Measurements from ENCODE around the gene SHKBP1. TPM values are rescaled to one million over a fixed set of nuclear protein-coding genes. Genes with fewer than 3 reads are reported as not detected.

SHKBP1 gene
- polyA plus RNA-seq, 3 donors = 234 to 324 (median 284) TPM

GRCh38 chr19:40630571-40631160 is 54.0 kb downstream of the SHKBP1 start:
- Histone ChIP-seq H4K20me1 (ENCODE audit: insufficient read depth, low read length) (no peaks in the 10 kb centered on the region), H3K27me3 (ENCODE audit: control insufficient read depth in 2 of 2, insufficient read depth in 2 of 2, low read length in 2 of 2) (peaks cover 0 to 5% of the 10 kb centered on the region in 2 donors), H3K9ac (ENCODE audit: insufficient read depth, low read length, poor library complexity, severe bottlenecking) (no peak overlapping the region), H3K27ac (ENCODE audit: low read depth in 1 of 2, low read length in 2 of 2) (no peak overlapping the region), H2AFZ (ENCODE audit: insufficient read depth, low read depth, low read length, poor library complexity, severe bottlenecking) (no peak overlapping the region), H3K9me3 (replicated peaks in 1 of 2; ENCODE audit: control insufficient read depth in 1 of 2, insufficient read depth in 1 of 2, low read length in 2 of 2) (no peaks in the 10 kb centered on the region), H3K4me3 (replicated peaks in 1 of 3; ENCODE audit: low read depth in 2 of 3, low read length in 3 of 3) (no peak overlapping the region), H3K79me2 (ENCODE audit: insufficient read depth, low read length) (no peaks in the 10 kb centered on the region), H3K4me2 (replicated peaks; ENCODE audit: extremely low read depth, low read length, poor library complexity, severe bottlenecking) (no peak overlapping the region), H3K4me1 (ENCODE audit: control insufficient read depth in 1 of 2, insufficient read depth in 2 of 2, low read length in 2 of 2) (peaks cover 0 to 4% of the 10 kb centered on the region in 2 donors), H3K36me3 (replicated peaks in 1 of 2; ENCODE audit: control insufficient read depth in 1 of 2, insufficient read depth in 2 of 2, low read length in 2 of 2) (peaks cover 0 to 2% of the 10 kb centered on the region in 2 donors)
- WGBS (ENCODE audit: insufficient coverage) = 100% methylated on average over 3 of the region's 16 CpGs
- peaks cover 0 to 2% (median 0%) of the 10 kb centered on the region in 7 donors for H3K9me3 Mint-ChIP-seq
- peaks cover 4% of the 10 kb centered on the region for H3K4me1 Mint-ChIP-seq
- H3K27ac Mint-ChIP-seq = peak overlapping the region in 2 of 7 donors; percentile 41 to 46
- H3K27me3 Mint-ChIP-seq (ENCODE audit: low read depth in 3 of 3) = peaks cover 5 to 17% (median 10%) of the 10 kb centered on the region in 3 donors
- TF ChIP-seq CTCF (IDR thresholded peaks at IDR 0.05) = no peak
- H3K4me3 Mint-ChIP-seq = no peak overlapping the region
- H3K36me3 Mint-ChIP-seq = peaks cover 11 to 14% of the 10 kb centered on the region in 2 donors
- intact Hi-C loops (cut with micrococcal nuclease) = loop anchor here (5.0 kb wide), 2 partner anchors 88 to 323 kb away; no protein-coding TSS in a partner anchor
- DNase-seq = no peak

DNA sequence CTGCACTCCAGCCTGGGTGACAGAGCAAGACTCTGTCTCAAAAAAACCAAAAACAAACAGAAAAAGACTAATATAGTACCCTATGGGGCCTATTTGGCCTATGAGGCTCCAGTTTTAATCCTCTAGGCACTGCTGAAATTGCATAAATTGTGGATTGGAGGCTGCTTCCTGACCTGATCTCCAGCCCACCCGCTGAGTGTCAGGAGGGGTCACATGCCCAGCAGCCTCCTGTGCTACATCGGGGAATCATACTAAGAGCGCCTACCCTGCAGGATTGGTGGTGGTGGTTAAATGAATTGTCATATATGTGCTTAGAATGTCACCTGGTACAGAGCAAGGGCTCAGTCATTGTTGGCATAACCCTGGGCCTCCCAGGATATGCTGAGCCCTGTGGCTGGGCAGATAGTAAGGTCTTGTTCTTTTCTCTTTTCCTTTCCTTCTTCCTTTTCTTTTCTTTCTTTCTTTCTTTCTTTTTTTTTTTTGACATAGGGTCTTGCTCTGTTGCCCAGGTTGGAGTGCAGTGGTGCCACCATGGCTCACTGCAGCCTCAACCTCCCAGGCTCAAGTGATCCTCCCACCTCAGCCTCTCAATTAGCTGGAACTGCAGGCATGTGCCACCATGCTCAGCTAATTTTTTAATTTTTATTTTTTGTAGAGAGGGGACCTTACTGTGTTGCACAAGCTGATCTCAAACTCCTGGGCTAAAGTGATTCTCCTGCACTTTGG is 55.8 kb downstream of the SHKBP1 start:
- Histone ChIP-seq H3K4me1 (ENCODE audit: control insufficient read depth in 1 of 2, insufficient read depth in 2 of 2, low read length in 2 of 2) (peaks cover 0 to 4% of the 10 kb centered on the region in 2 donors), H3K9ac (ENCODE audit: insufficient read depth, low read length, poor library complexity, severe bottlenecking) (no peak overlapping the region), H3K4me2 (replicated peaks; ENCODE audit: extremely low read depth, low read length, poor library complexity, severe bottlenecking) (no peak overlapping the region), H4K20me1 (ENCODE audit: insufficient read depth, low read length) (no peaks in the 10 kb centered on the region), H3K4me3 (replicated peaks in 1 of 3; ENCODE audit: low read depth in 2 of 3, low read length in 3 of 3) (no peak overlapping the region), H2AFZ (ENCODE audit: insufficient read depth, low read depth, low read length, poor library complexity, severe bottlenecking) (no peak overlapping the region), H3K36me3 (replicated peaks in 1 of 2; ENCODE audit: control insufficient read depth in 1 of 2, insufficient read depth in 2 of 2, low read length in 2 of 2) (no peaks in the 10 kb centered on the region), H3K79me2 (ENCODE audit: insufficient read depth, low read length) (no peaks in the 10 kb centered on the region), H3K27ac (ENCODE audit: low read depth in 1 of 2, low read length in 2 of 2) (no peak overlapping the region), H3K9me3 (replicated peaks in 1 of 2; ENCODE audit: control insufficient read depth in 1 of 2, insufficient read depth in 1 of 2, low read length in 2 of 2) (no peaks in the 10 kb centered on the region), H3K27me3 (ENCODE audit: control insufficient read depth in 2 of 2, insufficient read depth in 2 of 2, low read length in 2 of 2) (peaks cover 0 to 5% of the 10 kb centered on the region in 2 donors)
- peaks cover 4% of the 10 kb centered on the region for H3K4me1 Mint-ChIP-seq
- H3K9me3 Mint-ChIP-seq = peaks cover 0 to 2% (median 0%) of the 10 kb centered on the region in 7 donors
- peaks cover 10 to 22% (median 10%) of the 10 kb centered on the region in 3 donors for H3K27me3 Mint-ChIP-seq (ENCODE audit: low read depth in 3 of 3)
- 100% methylated on average over 1 of the region's 3 CpGs for WGBS (ENCODE audit: insufficient coverage)
- H3K27ac Mint-ChIP-seq = peak overlapping the region in 1 of 7 donors; percentile 73
- no peak for TF ChIP-seq CTCF (IDR thresholded peaks at IDR 0.05)
- peaks cover 3 to 5% of the 10 kb centered on the region in 2 donors for H3K36me3 Mint-ChIP-seq
- intact Hi-C loops (cut with micrococcal nuclease) = loop anchor here (5.0 kb wide), 2 partner anchors 90 to 325 kb away; no protein-coding TSS in a partner anchor
- no peak overlapping the region for H3K4me3 Mint-ChIP-seq
- no peak for DNase-seq
